HG02973 (cell line): ENCODE measurements around the gene SERTM2.

Experiments
- ATAC-seq: cut with Tn5 transposase; IDR thresholded peaks from one replicate; pipeline ENCODE4 v1.9.1; 2021; ENCODE audit warnings: moderate library complexity; ENCODE audit not compliant: unreplicated experiment

Gene SERTM2

DNA sequence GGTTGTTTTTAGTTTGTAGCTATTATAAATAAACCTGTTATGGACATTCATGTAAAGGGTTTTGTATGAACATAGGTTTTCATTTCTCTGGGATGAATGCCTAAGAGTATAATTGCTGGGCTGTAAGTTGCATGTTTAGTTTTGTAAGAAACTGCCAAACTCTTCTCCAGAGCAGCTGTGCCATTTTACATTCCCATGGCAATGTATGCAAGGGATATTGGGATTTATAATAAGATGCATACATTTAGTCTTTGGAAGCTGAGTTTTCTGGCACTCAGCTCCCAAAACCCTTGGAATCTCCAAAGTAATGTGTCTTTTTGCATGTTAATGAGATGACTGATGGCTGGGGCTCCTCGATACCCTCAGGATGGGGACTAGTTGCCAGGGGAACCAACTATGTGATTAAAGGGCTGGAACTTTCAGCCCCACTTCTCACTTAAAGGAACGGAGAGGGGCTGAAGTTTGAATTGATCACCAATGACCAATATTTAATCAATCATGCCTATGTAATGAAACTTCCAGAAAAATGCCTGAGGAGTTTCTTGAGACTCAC lies 44.0 kb downstream of the SERTM2 start:
- ATAC-seq, result no peak

DNA sequence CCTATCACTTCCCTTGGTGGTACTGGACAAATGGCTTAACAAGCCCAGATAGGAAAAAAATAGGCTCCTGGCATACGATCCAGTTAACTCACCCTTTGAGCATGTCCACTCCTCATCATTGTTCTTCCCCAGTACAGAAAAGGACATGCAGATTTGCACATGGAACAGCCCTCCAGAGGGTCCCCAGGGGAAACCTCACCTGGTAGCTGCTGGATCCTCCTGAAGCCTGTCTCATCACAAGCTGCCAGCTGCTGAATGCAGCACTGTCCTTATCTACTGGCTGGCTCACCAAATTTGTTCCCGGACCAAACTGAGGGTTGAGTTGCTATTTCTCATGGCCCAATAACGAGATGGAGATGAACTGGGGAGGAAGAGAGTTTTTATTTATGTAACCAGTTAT lies 49.4 kb downstream of the SERTM2 start:
- ATAC-seq, result no peak

DNA sequence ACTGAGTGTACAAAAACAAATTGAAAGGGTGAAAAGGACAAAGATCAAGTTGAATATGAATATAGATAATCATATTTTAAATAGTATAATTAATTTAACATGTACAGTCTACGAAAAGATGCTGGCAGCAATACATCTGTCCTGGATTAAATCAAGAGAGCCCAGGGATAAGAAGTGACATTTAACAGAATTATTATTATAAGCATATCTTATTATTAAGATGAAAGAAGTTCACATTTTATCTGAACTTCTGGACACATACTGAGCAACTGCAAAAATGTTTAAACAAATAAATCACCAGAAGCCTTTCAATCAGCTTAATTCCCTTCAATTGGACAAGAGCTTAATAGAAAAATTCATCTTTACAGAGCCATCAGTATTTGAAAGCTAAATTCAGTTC lies 50.4 kb downstream of the SERTM2 start:
- ATAC-seq, result no peak

DNA sequence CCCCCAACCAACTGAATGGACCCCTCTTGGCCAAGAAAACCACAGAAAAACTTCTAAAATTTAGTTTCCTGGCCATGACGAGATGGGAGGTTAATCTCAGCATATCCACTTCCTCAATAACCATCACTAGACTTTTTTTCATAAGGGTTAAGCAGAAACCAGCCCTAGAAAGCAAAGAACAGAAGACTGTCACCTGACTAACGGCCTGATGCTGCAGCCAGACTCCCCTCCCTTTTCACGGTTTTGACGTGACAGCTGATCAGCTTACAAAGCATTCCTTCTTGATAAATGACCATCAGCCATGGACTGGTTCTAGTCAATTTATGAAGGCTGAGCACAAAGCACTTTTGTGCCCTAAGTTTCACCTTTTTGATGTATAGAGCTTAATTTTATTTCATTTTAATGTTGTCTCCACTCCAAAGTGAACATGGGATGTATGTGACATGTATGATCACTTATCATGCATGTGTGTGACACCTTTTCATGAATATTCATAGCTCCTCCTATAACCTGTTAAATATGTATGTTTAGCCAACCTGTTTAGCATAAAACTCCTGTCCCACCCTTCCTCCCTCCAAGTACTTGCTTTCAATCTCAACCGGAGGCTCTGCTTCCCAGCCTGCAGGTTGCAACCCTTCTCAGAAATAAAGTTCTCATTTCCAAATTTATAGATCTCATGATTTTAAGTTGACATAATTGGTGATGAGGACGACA lies 56.3 kb downstream of the SERTM2 start:
- ATAC-seq, result no peak

DNA sequence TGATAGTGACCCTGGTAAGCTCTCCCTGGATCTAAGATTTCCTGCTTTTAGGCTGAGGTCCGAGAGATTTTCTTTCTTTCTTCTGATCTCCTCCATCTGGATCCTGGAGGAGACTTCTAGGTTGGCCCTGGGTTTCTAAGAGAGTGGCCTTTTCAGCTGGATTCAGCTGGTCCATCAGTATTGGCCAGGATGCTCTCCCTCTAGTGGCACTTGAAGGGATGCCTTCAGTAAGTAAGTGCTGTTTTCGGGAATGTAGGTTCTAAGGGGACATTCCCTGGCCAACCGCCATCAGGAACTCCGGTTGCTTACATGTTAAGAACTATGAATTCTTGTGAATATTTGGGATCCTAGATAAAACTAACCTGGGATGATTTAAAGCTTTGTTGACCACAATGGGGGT lies 56.9 kb downstream of the SERTM2 start:
- ATAC-seq, result no peak

DNA sequence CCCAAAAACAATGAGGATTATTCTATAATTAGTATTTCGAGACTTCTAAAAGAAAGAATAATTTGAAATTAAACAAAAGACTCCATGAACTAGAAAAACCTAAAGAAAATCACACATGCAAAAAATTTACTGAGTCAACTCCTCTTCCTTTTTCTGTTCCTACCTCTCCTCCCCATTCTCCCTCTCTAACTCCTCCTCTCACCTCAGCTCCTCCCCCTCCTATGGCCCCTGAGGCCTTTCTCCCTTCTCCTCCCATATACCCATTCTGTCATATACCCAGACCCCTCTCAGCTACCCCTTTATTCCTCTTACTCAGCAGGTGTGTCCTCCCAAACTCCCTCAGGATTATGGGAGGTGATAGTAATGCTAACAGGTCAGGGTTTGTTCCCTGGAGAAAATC lies 57.4 kb downstream of the SERTM2 start:
- ATAC-seq, result no peak
